ENCODE results near the gene ARRB1. TPM values are rescaled to one million over a fixed set of nuclear protein-coding genes. Genes with fewer than 3 reads are reported as not detected.

Gene ARRB1
- total and polyA plus RNA-seq, 2 of the 13 experiments (the other 11 are each of a cell fraction or from before 2014, with no cell fraction given), result 22.5 to 35.7 TPM

GRCh38 chr11:75280227-75280701, 71.2 kb downstream of the ARRB1 start (continued):
- peak; percentile 58 for TF ChIP-seq TEAD3 (CRISPR knock-in tag; optimal IDR thresholded peaks at IDR 0.05; ENCODE audit: borderline replicate concordance)

- intact Hi-C loops (cut with micrococcal nuclease; ENCODE audit: unreplicated experiment), result no loop called here
- peaks cover 8% of the 10 kb centered on the region; the same call in 1 of the 2 replicates for H4K20me1 ChIP-seq (ENCODE audit: insufficient read depth, low read length)
- WGBS (ENCODE audit: low lambda C conversion rate), result 98% methylated on average over 2 of the region's 5 CpGs
- FAIRE-seq (no peak), DNase-seq (ENCODE audit: low spot score) (no peak), ATAC-seq (no peak)
- no peak overlapping the region for H3K9ac ChIP-seq (ENCODE audit: insufficient read depth, low read depth, low read length)
- in situ Hi-C loops (cut with HindIII; ENCODE audit: extremely low pct_ligation_motif_present, low pct_unique_long_range_greater_than_20kb), result no loop called here
- H3K9me3 ChIP-seq (ENCODE audit: low read length), result no peaks in the 10 kb centered on the region
- H3K4me1 ChIP-seq (ENCODE audit: insufficient read depth, low read length), result peaks cover 15% of the 10 kb centered on the region
- no TSS peak for BruUV-seq (replicated peaks)
- H3K4me3 ChIP-seq (replicated peaks in 1 of 3; ENCODE audit: insufficient read depth in 1 of 3, low read depth in 2 of 3, low read length in 3 of 3), result no peak overlapping the region
- H2AFZ ChIP-seq (ENCODE audit: low read length), result no peak overlapping the region
- H3K4me2 ChIP-seq (ENCODE audit: low read depth, low read length), result no peak overlapping the region
- H3K27ac ChIP-seq (ENCODE audit: extremely low read length, insufficient read depth, low read length), result no peak overlapping the region
- H3K79me2 ChIP-seq (ENCODE audit: insufficient read depth, low read length), result no peaks in the 10 kb centered on the region
- no peaks in the 10 kb centered on the region for H3K27me3 ChIP-seq (ENCODE audit: control insufficient read depth in 1 of 2, insufficient read depth in 2 of 2, low read length in 2 of 2)
- peaks cover 34 to 66% of the 10 kb centered on the region in 2 experiments for H3K36me3 ChIP-seq (replicated peaks in 1 of 2; ENCODE audit: control insufficient read depth in 1 of 2, insufficient read depth in 2 of 2, low read length in 2 of 2)
- CTCF ChIA-PET (ENCODE audit: low intra/inter-chr PET ratio, low total read pairs), result interaction anchor here (2.9 kb wide), 1 partner anchor 104 kb away, joined by 37 read pairs; no protein-coding TSS in a partner anchor
- POLR2A ChIA-PET, result no interaction called here
- TF ChIP-seq ZNF547 (CRISPR knock-in tag; IDR thresholded peaks at IDR 0.05), result no peak
- TF ChIP-seq NFATC3 (CRISPR knock-in tag; IDR thresholded peaks at IDR 0.05), result no peak
- TF ChIP-seq MYPOP (CRISPR knock-in tag; IDR thresholded peaks at IDR 0.05), result no peak
- no peak for TF ChIP-seq ZFP82 (CRISPR knock-in tag; IDR thresholded peaks at IDR 0.05; ENCODE audit: borderline replicate concordance)
- TF ChIP-seq HBP1 (CRISPR knock-in tag; IDR thresholded peaks at IDR 0.05; ENCODE audit: low read depth), result no peak
- no peak for TF ChIP-seq AGO2 (optimal IDR thresholded peaks at IDR 0.05; ENCODE audit: low read depth, low read length)
- TF ChIP-seq ZNF564 (CRISPR knock-in tag; IDR thresholded peaks at IDR 0.05), result no peak
- no peak for TF ChIP-seq ZNF574 (CRISPR knock-in tag; IDR thresholded peaks at IDR 0.05)
- TF ChIP-seq ZNF343 (CRISPR knock-in tag; IDR thresholded peaks at IDR 0.05), result no peak
- TF ChIP-seq RBAK (CRISPR knock-in tag; IDR thresholded peaks at IDR 0.05), result no peak
- no peak for TF ChIP-seq HNRNPL (IDR thresholded peaks at IDR 0.05; ENCODE audit: low read depth, low read length)
- no peak for TF ChIP-seq RELA (CRISPR knock-in tag; IDR thresholded peaks at IDR 0.05)
- no peak for TF ChIP-seq TCF12 (IDR thresholded peaks at IDR 0.05)
- no peak for TF ChIP-seq TCF12 (CRISPR knock-in tag; IDR thresholded peaks at IDR 0.05)
- TF ChIP-seq CENPBD1 (CRISPR knock-in tag; IDR thresholded peaks at IDR 0.05; ENCODE audit: borderline replicate concordance, low read depth), result no peak
- no peak for TF ChIP-seq ZBTB7B (CRISPR knock-in tag; IDR thresholded peaks at IDR 0.05)
These were observed 72.2 kb downstream of the ARRB1 start for GRCh38 chr11:75279273-75279672.
